Sciatic nerve (tissue), 2 donors: ENCODE data around the gene MYO5B. TPM values are rescaled to one million over a fixed set of nuclear protein-coding genes. Genes with fewer than 3 reads are reported as not detected.

Source experiments
- ATAC-seq: fragments of 200-7000 bp; cut with Tn5 transposase; one replicate; pipeline ENCODE4 v1.9.1; 2020; ENCODE audit warnings: mild to moderate bottlenecking, moderate library complexity
- DNase-seq: peaks from one replicate; pipeline ENCODE4 v3.0.0-alpha.2; 2020; ENCODE audit warnings: low spot score
- intact Hi-C: fragments of 100-400 bp; cut with DNase I; formaldehyde crosslinking; loops from one replicate; pipeline ENCODE4 v1.14.2; 2022
- total RNA-seq: library from RNA; stranded (reverse); fragmentation: NEBNext Ultra II Directional; extraction: Animal tissue kit (Norgen Biotek cat#: 25700); gene quantifications from one replicate; pipeline ENCODE4 v1.2.1, GENCODE V29; 2021
- donor health status: DM: no; HTN: no; CAD: no.
- donor health status: DM: no; HTN: no; CAD: no.

MYO5B gene
- total RNA-seq, 1 donor from 2014 or later, result 9.9 TPM

DNA sequence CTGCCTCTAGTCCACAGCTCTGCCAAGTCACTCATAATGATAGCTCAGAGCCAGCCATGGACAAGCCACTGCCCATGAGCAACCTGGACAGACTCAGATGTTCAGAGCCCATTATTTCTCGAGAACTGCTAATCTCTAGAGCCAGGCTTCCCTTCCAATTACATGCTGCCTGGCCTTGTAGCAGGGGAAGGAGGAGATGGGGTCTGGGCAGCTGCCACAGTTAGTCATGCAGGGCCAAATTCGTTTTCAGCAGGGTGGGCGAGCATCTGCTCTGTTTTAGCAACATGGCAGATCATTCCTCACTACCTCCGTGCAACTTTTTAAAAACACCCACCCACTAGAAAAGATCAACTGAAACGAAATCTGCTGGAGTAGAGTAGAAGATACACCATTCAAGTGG, 141.8 kb downstream of the MYO5B start:
- DNase-seq, result no peak
- ATAC-seq, result no peak
- intact Hi-C loops, result no loop called here

GRCh38 chr18:50051288-50051687, 143.7 kb downstream of the MYO5B start:
- DNase-seq, result no peak
- intact Hi-C loops, result no loop called here

GRCh38 chr18:50045126-50045525, 149.8 kb downstream of the MYO5B start:
- ATAC-seq (no peak), DNase-seq (no peak)
- intact Hi-C loops, result no loop called here

More at GRCh38 chr18:50051288-50051687, 143.7 kb downstream of the MYO5B start:
- ATAC-seq, result no peak

- no peak for DNase-seq
- ATAC-seq, result no peak
- intact Hi-C loops, result no loop called here
Measured at GRCh38 chr18:50044402-50044801, 150.5 kb downstream of the MYO5B start.

GRCh38 chr18:50042611-50043010, 152.3 kb downstream of the MYO5B start:
- DNase-seq (no peak), ATAC-seq (no peak)
- intact Hi-C loops, result no loop called here

DNA sequence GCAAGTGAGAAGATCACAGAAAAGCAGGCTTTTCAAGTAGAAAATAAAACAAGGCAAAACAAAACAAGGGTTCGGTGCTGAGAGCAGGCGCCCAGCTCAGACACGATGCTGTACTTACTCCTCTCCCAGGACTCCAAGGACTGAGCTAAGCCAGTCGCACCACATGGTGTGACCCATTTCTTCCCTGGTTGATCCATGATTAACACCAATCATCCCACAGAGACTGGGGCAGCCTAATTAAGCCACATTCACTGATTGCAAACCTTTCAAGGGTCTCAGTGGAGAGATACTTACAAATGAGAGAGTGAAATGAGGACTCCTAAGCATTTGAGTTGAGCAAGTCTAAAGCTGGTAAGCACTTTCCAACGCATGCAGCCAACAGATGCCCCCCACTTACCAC, 155.2 kb downstream of the MYO5B start:
- DNase-seq (no peak), ATAC-seq (no peak)
- intact Hi-C loops, result no loop called here

GRCh38 chr18:50038448-50038847, 156.5 kb downstream of the MYO5B start:
- ATAC-seq, result no peak
- no peak for DNase-seq
- intact Hi-C loops, result no loop called here

DNA sequence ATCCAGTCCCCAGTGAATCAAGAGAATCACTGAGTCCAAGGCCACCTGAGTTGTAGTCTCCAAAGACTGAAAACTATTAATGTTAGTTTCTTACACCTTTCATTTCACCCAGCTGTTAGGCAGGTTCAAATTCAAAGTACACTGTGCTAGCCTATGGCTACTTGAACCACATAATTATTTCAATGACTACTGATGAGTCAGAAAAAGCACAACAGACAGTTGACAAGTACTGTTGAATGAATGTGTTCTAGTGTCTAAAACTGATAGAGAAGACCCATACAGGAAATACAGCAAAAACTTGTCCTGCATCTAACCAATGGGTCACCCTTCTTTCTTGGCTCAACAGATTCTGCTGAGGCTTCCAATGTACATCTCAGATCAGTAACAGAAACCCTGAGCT, 160.9 kb downstream of the MYO5B start:
- no peak for ATAC-seq

DNA sequence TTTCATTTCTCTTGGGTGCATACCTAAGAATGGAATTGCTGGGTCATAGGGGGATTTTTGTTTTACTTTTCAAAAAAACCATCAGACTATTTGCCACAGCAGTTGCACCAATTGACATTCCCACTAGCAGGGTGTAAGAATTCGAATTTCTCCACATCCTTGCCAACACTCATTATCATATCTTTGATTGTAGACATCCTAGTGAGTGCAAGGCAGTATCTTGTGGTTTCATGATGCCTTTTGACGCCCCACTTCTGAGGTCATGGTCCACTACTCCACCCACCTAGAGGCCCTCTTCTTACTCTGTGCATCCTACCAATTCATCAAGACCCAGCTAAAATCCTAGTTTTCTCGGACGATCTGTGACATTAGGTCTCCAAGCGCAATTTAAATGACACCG, 161.9 kb downstream of the MYO5B start:
- ATAC-seq, result no peak
- no peak for DNase-seq
- intact Hi-C loops, result loop anchor here (2.0 kb wide), 1 partner anchor 56 kb away; no protein-coding TSS in a partner anchor

More for the DNA sequence above, 160.9 kb downstream of the MYO5B start:
- intact Hi-C loops, result no loop called here
- DNase-seq, result no peak

- intact Hi-C loops, result no loop called here
- no peak for DNase-seq
- no peak for ATAC-seq
Measured at GRCh38 chr18:50030146-50030545, 164.8 kb downstream of the MYO5B start.

DNA sequence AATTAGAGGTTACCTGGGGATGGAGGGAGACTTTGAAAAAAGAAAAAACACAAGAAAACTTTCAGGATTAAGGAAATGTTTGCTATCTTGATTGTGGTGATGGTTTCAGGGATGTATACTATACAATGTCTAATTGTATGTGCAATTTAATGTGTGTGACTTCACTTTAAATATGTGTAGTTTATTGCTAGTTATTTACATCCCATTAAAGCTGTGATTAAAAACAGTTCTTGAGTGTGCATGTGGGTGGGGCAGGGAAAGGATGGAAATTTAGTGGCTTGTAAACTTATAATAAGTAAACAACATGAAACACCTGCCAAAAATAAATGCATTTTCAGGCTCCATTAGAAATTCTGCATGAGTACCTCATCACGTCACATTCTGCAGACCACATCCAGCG, 167.0 kb downstream of the MYO5B start:
- DNase-seq, result no peak

GRCh38 chr18:50024466-50024865, 170.5 kb downstream of the MYO5B start:
- ATAC-seq (no peak), DNase-seq (no peak)
- intact Hi-C loops, result no loop called here

More for the DNA sequence above, 167.0 kb downstream of the MYO5B start:
- intact Hi-C loops, result no loop called here
- ATAC-seq, result no peak

DNA sequence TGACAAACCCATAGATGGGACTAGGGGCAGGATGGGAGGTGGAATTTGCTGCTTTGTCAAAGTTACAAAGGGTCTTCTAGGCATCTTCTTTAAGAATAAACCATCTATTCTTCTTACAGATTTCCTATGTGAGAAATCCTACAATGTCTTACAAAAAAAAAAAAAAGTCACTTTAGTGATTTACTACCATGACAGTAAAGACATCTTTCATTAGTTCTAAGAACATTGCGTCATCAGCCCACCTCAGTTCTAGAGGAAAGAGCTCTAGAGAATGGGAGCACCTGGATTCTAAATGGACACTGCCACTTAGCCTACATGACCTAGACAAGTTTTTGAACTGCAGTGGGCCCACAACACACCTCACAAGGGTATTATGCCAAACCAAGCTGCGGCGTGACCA, 172.0 kb downstream of the MYO5B start:
- ATAC-seq (no peak), DNase-seq (no peak)
- intact Hi-C loops, result no loop called here

DNA sequence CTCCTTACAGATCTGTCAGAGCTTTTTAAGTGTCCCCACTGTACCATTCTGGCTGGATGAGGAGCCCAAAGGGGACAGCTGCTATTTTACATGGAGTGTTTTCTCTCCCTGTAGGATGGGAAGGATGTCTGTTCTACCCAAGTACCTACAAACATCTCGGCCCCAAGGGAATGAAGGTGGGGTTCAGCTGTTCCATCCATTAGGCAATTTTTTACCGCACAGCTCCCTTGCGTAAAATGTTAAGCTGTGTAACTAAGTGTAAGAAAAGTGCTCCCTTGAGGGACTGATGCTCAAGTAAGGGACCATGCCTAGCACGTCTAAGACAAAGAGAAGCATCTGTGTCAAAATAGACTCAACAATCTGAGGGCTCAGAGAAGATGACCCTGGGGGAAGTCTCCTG, 180.3 kb downstream of the MYO5B start:
- ATAC-seq (no peak), DNase-seq (no peak)
- intact Hi-C loops, result no loop called here

DNA sequence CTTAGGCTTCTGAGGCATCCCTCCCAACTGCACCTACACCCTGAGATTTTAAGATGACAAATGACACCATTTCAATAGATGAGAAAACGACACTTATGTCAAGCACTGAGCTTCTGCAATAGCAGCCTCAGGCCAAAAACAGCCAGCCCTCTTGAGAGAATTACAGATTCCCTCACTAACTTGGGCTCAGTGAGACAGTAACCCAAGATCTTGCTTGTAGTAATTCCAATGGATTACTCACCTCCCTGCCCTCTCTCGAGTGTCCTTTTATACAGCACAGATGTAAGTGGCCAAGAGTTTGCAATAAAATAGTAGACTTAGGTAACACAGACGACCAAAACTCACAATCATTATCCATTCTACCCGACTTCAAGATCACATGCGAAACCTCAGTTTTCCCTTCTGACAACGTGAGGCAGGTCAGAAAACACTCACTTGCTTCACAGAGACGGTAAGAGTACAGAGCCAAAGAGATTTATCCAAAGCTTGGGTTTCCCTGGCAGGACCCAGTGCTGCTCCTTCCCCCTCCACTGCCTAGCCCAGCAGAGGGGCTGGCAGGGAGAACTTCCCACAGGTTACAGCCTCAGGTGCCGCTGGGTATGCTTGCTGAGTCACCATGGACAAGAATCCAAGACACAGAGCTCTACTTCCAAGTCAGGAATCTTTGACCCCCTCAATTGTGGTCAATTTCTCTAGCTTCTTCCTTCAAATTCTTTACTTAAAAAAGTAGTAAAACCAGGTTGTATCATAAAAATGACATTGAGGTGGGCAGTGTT, 181.4 kb downstream of the MYO5B start:
- intact Hi-C loops, result no loop called here
- ATAC-seq (no peak), DNase-seq (no peak)

DNA sequence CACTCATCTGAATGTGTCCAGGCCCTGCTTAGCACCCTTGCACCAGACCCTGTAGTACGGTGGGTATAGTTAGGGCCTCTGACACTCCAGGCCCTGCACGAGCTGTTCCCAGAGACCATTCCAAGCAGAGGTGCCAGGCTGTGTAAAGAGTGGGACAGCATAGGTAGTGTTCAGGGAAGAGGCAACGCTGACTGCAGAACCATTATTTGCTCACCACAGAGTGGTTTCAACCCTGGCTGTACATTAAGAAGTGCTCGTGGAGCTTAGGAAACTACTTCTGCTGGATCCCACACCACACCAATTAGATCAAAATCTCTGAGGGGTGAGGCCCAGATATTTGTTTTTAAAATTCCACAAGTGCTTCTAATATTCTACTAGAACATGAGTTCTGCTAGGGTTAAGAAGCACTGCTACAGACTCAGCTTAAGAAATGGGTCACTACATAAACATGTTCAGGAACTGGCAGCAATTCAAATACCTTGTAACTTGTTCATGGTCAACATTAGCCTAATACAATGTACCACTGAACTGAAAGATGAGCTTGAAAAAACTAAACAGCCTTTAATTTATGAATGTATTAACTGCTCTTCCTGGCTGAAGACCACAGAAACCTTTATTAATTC, 183.0 kb downstream of the MYO5B start:
- DNase-seq (no peak), ATAC-seq (peak; percentile 63)
- intact Hi-C loops, result no loop called here

DNA sequence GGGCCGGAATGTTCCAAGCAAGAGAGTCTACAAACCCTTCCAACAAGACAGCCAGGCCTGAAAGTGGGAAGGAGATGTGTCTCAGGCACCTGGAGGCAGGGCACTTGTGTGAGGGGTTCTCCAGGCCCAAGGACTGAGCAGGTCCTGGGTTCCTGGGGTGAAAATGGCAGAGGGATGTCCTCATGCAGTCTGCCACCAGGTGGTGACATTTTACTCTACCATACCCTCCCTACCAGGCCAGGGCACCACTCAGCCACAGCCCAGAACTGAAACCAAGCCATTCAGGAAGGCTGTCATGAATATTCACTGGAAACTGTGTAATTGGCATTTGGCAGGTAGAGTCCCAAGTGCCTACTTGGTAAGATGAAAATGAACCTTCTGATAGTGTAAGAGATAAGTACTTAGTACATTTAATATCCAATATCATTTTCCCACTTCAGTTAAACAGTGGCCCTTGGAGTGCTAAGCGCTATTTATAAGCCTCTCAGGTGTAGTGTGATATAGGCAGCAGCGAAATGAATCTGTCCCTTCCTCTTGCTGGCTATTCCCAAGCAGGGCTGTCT, 185.1 kb downstream of the MYO5B start:
- DNase-seq (no peak), ATAC-seq (peak; percentile 31)
- intact Hi-C loops, result no loop called here

DNA sequence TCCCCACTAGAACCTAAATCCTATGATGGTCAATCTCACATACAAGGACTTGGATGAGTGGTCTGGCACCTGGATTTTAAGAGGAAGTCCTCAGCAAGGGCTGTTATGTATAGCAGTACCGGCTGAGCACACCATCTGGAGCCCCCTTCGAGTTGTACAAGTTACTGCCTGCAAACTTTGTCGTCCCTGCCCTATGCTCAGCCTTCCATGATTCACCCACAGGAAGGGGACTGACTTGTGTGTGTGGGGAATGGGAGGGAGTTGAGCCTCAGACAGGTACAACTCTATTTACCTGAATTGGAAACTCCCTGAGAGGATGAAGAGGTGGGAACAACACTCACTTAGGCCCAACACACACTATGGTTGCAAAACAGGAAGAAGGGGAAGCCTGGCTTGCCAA, 186.6 kb downstream of the MYO5B start:
- no peak for DNase-seq
- intact Hi-C loops, result no loop called here
- ATAC-seq, result no peak

- intact Hi-C loops, result no loop called here
- ATAC-seq (no peak), DNase-seq (no peak)
Measured at GRCh38 chr18:50006470-50007046, 188.4 kb downstream of the MYO5B start.

GRCh38 chr18:50004013-50004412, 190.9 kb downstream of the MYO5B start:
- ATAC-seq, result no peak
- DNase-seq, result no peak
- intact Hi-C loops, result no loop called here
